Body of pancreas (tissue), 4 donors: ENCODE data around the gene PGAM1.

Source experiments
- POLR2A ChIP-seq, 3 donors: fragments of 450-650 bp; IDR thresholded peaks; one replicate each; pipeline ENCODE4 v1.6.1; 2016; ENCODE audit warnings: antibody characterized with exemption in 3 of 3, mild to moderate bottlenecking in 2 of 3
- TF ChIP-seq, protein P1 (sequence below), 7 experiments: fragments of 450-650 bp in 4 of 7; fragments of 200-600 bp in 3 of 7; sonication (generic) in 3 of 7; IDR thresholded peaks; one replicate each; pipeline ENCODE4 v1.5.1; 2016 to 2019; ENCODE audit warnings: antibody characterized with exemption in 7 of 7

DNA sequence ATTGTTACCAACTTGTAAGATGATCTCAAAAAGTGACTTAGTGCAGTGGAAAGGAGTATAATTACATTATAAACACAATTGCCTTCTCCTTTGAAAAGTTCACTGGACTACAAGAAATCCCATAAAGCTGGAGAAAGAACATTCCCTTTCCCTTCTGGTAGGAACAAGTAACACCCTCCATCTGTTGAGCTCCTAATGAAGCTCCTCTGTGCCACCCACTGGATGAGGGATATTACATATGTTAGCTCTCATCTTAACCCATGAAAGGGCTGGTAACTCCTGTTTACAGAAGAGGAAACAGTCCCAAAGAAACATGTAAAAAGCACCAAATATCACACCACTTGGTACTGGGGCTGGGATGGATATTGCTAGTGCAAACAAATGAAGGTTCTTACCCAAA, 8.1 kb downstream of the PGAM1 start:
- TF ChIP-seq, protein P1, sequence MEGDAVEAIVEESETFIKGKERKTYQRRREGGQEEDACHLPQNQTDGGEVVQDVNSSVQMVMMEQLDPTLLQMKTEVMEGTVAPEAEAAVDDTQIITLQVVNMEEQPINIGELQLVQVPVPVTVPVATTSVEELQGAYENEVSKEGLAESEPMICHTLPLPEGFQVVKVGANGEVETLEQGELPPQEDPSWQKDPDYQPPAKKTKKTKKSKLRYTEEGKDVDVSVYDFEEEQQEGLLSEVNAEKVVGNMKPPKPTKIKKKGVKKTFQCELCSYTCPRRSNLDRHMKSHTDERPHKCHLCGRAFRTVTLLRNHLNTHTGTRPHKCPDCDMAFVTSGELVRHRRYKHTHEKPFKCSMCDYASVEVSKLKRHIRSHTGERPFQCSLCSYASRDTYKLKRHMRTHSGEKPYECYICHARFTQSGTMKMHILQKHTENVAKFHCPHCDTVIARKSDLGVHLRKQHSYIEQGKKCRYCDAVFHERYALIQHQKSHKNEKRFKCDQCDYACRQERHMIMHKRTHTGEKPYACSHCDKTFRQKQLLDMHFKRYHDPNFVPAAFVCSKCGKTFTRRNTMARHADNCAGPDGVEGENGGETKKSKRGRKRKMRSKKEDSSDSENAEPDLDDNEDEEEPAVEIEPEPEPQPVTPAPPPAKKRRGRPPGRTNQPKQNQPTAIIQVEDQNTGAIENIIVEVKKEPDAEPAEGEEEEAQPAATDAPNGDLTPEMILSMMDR (IDR thresholded peaks at IDR 0.05), result no peak
- TF ChIP-seq POLR2A (IDR thresholded peaks at IDR 0.05), result no peak
